ENCODE measurements around the gene ZPLD1.

DNA sequence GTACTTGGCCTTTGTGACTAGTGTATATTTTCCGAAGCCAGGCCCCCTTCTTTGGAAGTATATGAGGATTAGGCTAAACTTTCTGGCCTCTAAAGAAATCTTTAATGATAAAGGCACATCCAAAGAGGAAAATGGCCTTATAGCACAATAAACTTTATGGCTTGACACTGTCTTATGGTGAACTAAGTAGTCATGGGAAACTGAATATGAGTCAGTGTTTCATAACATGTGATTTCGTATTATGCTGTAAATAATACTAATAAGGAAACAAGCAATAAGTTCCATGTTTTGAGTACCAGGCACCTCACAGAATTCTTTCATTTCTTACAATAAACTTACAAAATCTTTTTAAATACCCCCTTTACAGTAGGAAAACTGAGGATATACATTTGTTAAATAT is 8.2 kb downstream of the ZPLD1 start:
- TF ChIP-seq CTCF (IDR thresholded peaks at IDR 0.05) = no peak
- TF ChIP-seq POLR2AphosphoS5 (IDR thresholded peaks at IDR 0.05) = no peak
- TF ChIP-seq POLR2A (IDR thresholded peaks at IDR 0.05) = no peak
- TF ChIP-seq EP300 (IDR thresholded peaks at IDR 0.05) = no peak
